Measurements from ENCODE around the gene MOB1B. TPM values are rescaled to one million over a fixed set of nuclear protein-coding genes. Genes with fewer than 3 reads are reported as not detected.
"Not testable (repeated sequence)": the region's sequence is repeated elsewhere in the genome, so short reads cannot be mapped to it uniquely, and the experiment has no call there.

MOB1B gene
- total RNA-seq, 3 donors from 2014 or later, result 15.9 to 18.5 (median 17.2) TPM

DNA sequence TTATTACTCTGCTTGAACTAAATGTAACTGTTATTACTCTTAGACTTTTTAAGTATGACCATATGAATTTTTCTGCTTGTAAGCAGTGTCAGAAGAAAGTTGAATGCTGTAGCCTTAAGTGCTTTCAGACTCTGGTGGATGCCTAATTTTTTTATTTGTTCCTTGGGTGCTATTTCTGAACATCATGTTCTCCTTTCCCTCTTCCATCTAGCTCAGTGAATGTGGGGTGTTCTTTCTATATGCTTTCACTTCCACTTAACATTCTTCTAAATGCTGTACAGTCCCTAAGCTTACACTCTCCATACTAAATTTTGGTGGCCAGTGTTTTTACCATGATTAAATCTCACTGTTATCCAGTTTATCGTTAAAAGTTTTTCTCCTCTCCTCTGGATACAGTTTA is 94.9 kb downstream of the MOB1B start:
- H3K9me3 Mint-ChIP-seq, result peaks cover 5% of the 10 kb centered on the region
- H3K4me1 Mint-ChIP-seq (ENCODE audit: low read depth), result peaks cover 76% of the 10 kb centered on the region
- ATAC-seq (no peak), DNase-seq (no peak)
- no peaks in the 10 kb centered on the region for H3K27me3 Mint-ChIP-seq (ENCODE audit: low read depth)
- H3K4me3 Mint-ChIP-seq, result peak overlapping the region; percentile 97
- peaks cover 35% of the 10 kb centered on the region for H3K36me3 Mint-ChIP-seq (ENCODE audit: insufficient read depth)

DNA sequence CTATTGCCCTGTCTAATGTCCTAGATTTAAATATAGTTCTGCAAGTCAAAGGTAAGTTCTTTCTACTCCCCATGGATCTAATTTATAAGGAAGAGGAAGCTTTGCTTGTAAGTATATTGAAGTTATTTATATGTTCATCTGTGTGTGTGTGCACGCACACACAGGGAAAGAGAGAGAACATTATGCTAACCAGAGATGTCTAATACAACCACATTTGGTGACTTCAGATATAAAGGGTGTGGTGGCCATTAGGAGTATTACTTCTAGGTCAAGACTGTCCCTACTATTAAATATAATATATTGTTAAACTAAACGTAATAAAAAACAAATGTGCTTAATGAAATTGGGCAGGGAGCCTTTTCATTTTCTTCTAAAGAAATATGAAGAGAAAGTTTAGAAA is 95.4 kb downstream of the MOB1B start:
- Mint-ChIP-seq H3K4me1 (ENCODE audit: low read depth) (peaks cover 79% of the 10 kb centered on the region), H3K9me3 (peaks cover 7% of the 10 kb centered on the region), H3K27me3 (ENCODE audit: low read depth) (no peaks in the 10 kb centered on the region), H3K36me3 (ENCODE audit: insufficient read depth) (peaks cover 38% of the 10 kb centered on the region), H3K4me3 (peak overlapping the region; percentile 97)
- ATAC-seq (no peak), DNase-seq (no peak)

DNA sequence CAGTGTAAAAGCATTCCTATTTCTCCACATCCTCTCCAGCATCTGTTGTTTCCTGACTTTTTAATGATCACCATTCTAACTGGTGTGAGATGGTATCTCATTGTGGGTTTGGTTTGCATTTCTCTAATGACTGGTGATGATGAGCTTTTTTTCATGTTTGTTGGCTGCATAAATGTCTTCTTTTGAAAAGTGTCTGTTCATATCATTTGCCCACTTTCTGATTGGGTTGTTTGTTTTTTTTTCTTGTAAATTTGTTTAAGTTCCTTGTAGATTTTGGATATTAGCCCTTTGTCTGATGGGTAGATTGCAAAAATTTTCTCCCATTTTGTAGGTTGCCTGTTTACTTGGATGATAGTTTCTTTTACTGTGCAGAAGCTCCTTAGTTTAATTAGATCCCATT is 97.5 kb downstream of the MOB1B start:
- Mint-ChIP-seq H3K4me1 (ENCODE audit: low read depth) (peaks cover 90% of the 10 kb centered on the region), H3K36me3 (ENCODE audit: insufficient read depth) (peaks cover 45% of the 10 kb centered on the region)
- not testable (repeated sequence) for H3K9me3 Mint-ChIP-seq; H3K4me3 Mint-ChIP-seq; ATAC-seq; DNase-seq; H3K27me3 Mint-ChIP-seq (ENCODE audit: low read depth)

DNA sequence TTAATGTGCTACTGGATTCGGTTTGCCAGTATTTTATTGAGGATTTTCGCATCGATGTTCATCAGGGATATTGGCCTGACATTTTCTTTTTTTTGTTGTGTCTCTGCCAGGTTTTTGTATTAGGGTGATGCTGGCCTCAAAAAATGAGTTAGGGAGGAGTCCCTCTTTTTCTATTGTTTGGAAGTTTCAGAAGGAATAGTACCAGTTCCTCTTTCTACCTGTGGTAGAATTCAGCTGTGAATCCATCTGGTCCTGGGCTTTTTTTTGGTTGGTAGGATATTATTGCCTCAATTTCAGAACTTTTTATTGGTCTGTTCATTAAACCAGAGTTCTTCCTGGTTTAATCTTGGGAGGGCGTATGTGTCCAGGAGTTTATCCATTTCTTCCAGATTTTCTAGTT is 99.2 kb downstream of the MOB1B start:
- peaks cover 47% of the 10 kb centered on the region for H3K36me3 Mint-ChIP-seq (ENCODE audit: insufficient read depth)
- not testable (repeated sequence) for ATAC-seq

DNA sequence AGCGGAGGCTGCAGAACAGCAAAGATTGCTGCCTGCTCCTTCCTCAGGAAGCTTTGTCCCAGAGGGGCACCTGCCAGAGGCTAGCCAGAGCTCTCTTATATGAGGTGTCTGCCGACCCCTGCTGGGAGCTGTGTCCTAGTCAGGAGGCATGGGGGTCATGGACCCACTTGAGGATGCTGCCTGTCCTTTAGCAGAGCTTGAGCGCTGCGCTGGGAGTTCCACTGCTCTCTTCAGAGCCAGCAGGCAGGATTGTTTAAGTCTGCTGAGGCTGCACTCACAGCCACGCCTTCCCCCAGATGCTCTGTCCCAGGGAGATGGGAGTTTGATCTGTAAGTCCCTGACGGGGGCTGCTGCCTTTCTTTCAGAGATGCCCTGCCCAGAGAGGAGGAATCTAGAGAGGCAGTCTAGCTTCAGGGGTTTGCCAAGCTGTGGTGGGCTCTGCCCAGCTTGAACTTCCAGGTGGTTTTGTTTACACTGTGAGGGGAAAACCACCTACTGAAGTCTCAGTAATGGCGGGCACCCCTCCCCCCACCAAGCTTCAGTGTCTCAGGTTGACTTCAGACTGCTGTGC is 102.2 kb downstream of the MOB1B start:
- peak overlapping the region; percentile 54 for H3K4me3 Mint-ChIP-seq
- peaks cover 85% of the 10 kb centered on the region for H3K4me1 Mint-ChIP-seq (ENCODE audit: low read depth)
- H3K9me3 Mint-ChIP-seq, result peaks cover 7% of the 10 kb centered on the region
- peak; percentile 51 to 58 for ATAC-seq
- H3K36me3 Mint-ChIP-seq (ENCODE audit: insufficient read depth), result peaks cover 38% of the 10 kb centered on the region
- no peaks in the 10 kb centered on the region for H3K27me3 Mint-ChIP-seq (ENCODE audit: low read depth)
- peak; percentile 39 for DNase-seq

More for the DNA sequence above, 99.2 kb downstream of the MOB1B start:
- H3K27me3 Mint-ChIP-seq (ENCODE audit: low read depth); H3K4me3 Mint-ChIP-seq; DNase-seq; H3K9me3 Mint-ChIP-seq: not testable (repeated sequence)
- H3K4me1 Mint-ChIP-seq (ENCODE audit: low read depth), result peaks cover 82% of the 10 kb centered on the region

DNA sequence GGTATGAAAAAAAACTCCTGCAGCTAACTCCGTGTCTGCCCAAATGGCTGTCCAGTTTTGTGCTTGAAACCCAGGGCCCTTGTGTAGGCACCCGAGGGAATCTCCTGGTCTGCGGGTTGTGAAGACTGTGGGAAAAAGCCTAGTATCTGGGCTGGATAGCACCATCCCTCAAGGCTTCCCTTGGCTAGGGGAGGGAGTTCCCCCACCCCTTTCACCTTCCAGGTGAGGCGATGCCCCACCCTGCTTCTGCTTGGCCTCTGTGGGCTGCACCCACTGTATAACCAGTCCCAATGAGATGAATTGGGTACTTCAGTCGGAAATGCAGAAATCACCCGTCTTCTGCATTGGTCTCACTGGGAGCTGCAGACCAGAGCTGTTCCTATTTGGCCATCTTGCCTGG is 102.9 kb downstream of the MOB1B start:
- Mint-ChIP-seq H3K36me3 (ENCODE audit: insufficient read depth) (peaks cover 31% of the 10 kb centered on the region), H3K4me1 (ENCODE audit: low read depth) (peaks cover 85% of the 10 kb centered on the region)
- H3K9me3 Mint-ChIP-seq; H3K27me3 Mint-ChIP-seq (ENCODE audit: low read depth); DNase-seq; H3K4me3 Mint-ChIP-seq; ATAC-seq: not testable (repeated sequence)

DNA sequence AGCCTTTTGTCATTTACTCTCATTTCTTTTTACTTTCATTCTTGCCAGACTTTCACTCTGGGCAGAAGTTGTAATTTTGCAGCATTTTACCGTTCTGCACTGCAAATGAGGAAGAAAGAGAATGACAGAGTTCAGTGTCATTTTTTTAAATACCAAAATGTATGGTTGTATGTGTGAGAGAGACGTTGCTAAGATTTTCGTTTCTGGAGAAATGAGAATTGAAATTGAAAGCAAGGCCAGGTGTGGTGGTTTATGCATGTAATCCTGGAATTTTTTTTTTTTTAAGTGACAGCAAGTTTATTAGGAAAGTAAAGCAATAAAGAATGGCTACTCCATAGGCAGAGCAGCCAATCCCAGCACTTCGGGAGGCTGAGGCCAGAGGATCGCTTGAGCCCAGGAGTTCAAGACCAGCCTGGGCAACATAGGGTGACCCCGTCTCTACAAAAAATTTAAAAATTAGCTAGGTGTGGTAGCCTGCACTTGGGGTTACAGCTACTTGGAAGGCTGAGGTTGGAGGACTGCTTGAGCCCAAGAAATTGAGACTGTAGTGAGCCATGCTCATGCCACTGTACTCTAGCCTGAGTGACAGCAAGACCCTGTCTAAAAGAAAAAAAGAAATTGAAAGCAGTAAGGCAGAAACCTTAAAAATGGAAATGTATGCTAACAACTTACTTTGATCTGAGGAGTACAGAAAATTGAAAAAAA is 104.2 kb downstream of the MOB1B start:
- Mint-ChIP-seq H3K4me3 (peak overlapping the region; percentile 49), H3K27me3 (ENCODE audit: low read depth) (no peaks in the 10 kb centered on the region), H3K9me3 (peaks cover 7% of the 10 kb centered on the region), H3K36me3 (ENCODE audit: insufficient read depth) (peaks cover 20% of the 10 kb centered on the region), H3K4me1 (ENCODE audit: low read depth) (peaks cover 74% of the 10 kb centered on the region)
- ATAC-seq, result peak; percentile 80 to 85
- no peak for DNase-seq

DNA sequence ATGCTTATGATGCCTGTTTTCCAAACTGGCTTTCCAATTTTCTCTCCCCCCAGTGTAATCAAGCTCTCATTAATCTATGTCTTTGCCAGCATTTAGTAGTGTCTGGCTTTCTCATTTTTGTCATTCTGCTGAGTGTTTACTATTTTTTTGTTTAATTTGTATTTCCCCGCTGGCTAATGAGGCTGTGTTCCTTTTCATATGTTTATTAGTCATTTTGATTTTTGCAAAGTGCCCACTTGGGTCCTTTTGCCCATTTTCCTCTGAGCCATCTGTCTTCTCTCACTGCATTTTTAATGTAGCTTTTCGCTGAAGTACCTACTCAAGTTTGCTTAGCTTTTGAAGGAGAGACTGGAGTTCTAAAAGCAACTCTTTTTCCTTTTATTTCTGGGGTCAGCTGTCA is 106.0 kb downstream of the MOB1B start:
- DNase-seq (no peak), ATAC-seq (no peak)
- H3K27me3 Mint-ChIP-seq (ENCODE audit: low read depth), result no peaks in the 10 kb centered on the region
- H3K9me3 Mint-ChIP-seq, result no peaks in the 10 kb centered on the region
- no peak overlapping the region for H3K4me3 Mint-ChIP-seq
- H3K36me3 Mint-ChIP-seq (ENCODE audit: insufficient read depth), result peaks cover 13% of the 10 kb centered on the region
- peaks cover 58% of the 10 kb centered on the region for H3K4me1 Mint-ChIP-seq (ENCODE audit: low read depth)

DNA sequence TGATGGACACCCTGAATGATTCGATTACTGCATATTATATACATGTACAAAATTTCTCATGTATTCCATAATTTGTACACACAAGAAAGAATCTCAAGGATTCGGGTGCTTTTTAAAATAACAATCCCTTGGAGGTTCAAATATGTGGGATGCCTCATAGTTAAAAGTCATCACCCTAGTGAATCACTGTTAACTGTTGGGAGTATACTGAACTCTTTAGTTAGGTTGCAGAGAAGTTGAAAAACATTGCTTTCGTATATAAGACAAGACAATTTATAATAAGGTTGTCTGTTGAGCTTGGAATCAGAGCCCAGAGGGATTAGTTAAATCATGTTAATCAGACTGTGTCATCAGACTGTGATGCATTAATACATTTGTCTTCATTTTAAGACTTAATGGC is 106.9 kb downstream of the MOB1B start:
- DNase-seq (no peak), ATAC-seq (no peak)
- peaks cover 14% of the 10 kb centered on the region for H3K36me3 Mint-ChIP-seq (ENCODE audit: insufficient read depth)
- H3K4me3 Mint-ChIP-seq, result no peak overlapping the region
- H3K27me3 Mint-ChIP-seq (ENCODE audit: low read depth), result no peaks in the 10 kb centered on the region
- peaks cover 53% of the 10 kb centered on the region for H3K4me1 Mint-ChIP-seq (ENCODE audit: low read depth)
- H3K9me3 Mint-ChIP-seq, result no peaks in the 10 kb centered on the region

DNA sequence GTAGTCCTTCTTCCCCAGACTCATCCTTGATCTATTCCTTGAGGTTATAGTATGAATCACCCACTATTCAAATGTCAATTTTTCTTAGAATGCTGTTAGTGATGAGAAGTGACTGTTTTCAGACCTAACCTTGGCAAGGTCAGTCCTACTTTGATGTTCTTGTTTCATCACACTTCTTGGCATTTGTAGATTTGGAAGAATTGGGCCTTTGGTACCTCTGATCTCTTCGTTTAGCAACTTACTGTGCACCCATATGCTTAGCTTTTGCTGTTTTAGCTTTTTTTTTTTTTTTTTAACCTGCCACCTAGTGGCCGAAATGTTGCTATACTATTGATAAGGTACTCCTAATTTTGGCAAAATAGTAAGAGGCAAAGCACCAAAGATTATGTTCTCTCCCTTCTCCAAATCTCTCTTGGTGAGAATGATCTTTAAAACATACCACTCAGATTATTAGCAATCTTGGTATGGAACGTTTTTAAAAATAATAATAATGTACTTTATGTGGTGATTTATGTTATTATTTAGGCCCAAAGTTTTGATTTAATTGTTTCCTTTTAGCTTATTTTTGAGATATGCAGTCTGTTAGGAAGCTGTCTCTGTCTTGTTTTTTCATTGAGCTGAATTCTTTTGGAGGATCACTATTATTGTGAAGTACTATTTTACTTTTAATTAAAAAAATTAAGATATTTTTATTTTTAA is 107.9 kb downstream of the MOB1B start:
- peaks cover 43% of the 10 kb centered on the region for H3K4me1 Mint-ChIP-seq (ENCODE audit: low read depth)
- peak; percentile 13 to 27 for ATAC-seq
- no peak overlapping the region for H3K4me3 Mint-ChIP-seq
- H3K9me3 Mint-ChIP-seq, result no peaks in the 10 kb centered on the region
- no peaks in the 10 kb centered on the region for H3K27me3 Mint-ChIP-seq (ENCODE audit: low read depth)
- no peak for DNase-seq
- peaks cover 14% of the 10 kb centered on the region for H3K36me3 Mint-ChIP-seq (ENCODE audit: insufficient read depth)

DNA sequence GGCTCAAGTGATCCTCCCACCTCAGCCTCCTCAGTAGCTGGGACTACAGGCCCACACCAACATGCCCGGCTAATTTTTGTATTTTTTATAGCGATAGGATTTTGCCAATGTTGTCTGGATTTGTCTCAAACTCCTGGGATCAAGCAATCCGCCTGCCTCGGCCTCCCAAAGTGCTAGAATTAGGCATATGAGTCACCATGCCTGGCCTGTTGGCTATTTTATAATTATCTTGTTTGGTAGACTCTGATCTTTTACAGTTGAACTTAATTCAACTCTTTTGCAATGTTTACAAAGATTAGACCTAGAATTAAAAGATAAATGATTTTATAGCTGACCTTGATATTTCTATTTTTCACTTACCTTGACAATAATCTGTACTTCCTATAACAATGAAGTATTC is 109.3 kb downstream of the MOB1B start:
- H3K36me3 Mint-ChIP-seq (ENCODE audit: insufficient read depth), result peaks cover 19% of the 10 kb centered on the region
- ATAC-seq (no peak), DNase-seq (no peak)
- H3K4me3 Mint-ChIP-seq, result no peak overlapping the region
- no peaks in the 10 kb centered on the region for H3K27me3 Mint-ChIP-seq (ENCODE audit: low read depth)
- no peaks in the 10 kb centered on the region for H3K9me3 Mint-ChIP-seq
- peaks cover 37% of the 10 kb centered on the region for H3K4me1 Mint-ChIP-seq (ENCODE audit: low read depth)

DNA sequence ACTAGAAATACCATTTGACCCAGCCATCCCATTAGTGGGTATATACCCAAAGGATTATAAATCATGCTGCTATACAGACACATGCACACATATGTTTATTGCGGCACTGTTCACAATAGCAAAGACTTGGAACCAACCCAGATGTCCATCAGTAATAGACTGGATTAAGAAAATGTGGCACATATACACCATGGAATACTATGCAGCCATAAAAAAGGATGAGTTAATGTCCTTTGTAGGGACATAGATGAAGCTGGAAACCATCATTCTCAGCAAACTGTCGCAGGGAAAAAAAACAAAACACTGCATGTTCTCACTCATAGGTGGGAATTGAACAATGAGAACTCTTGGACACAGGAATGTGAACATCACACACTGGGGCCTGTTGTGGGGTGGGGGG is 115.2 kb downstream of the MOB1B start:
- H3K36me3 Mint-ChIP-seq (ENCODE audit: insufficient read depth), result peaks cover 19% of the 10 kb centered on the region
- DNase-seq; H3K27me3 Mint-ChIP-seq (ENCODE audit: low read depth); H3K4me3 Mint-ChIP-seq; ATAC-seq; H3K9me3 Mint-ChIP-seq: not testable (repeated sequence)
- peaks cover 13% of the 10 kb centered on the region for H3K4me1 Mint-ChIP-seq (ENCODE audit: low read depth)

DNA sequence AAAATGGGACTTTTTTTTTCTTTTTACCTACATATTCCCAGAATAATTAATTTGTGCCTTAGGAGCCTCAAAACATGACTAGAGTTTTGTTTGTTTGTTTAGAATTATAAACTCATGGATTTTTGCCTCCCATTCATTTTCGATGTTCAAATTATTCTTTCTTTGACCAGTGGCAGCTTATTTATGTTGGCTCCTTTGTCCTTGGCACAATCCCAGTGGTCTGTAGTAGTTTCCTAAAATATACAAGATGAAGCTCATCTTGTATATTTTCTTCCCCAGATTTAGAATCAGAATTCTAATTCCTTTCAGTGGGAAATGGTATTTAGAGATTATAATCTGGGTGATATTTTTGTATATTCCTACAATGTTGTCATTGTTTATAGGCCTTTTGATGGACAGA is 118.4 kb downstream of the MOB1B start:
- peaks cover 9% of the 10 kb centered on the region for H3K4me1 Mint-ChIP-seq (ENCODE audit: low read depth)

DNA sequence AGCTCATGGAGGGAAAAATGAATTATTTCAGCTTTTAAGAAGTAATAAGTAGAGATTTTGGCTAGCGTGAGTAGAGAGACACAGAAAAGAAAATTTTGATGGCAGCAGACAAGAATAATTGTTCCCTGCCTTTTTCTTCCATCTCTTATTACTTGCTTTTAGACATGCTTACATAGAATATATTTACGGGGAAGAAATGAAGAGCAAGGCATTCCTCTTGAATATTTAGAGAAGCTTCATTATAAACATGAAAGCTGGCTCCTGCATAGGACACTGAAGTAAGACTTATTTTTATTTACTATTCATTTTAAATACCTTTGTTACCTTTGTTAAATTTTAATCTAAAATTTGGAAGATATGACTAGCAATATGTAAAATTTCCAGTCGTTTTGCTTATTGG is 123.5 kb downstream of the MOB1B start:
- ATAC-seq (no peak), DNase-seq (no peak)
- Mint-ChIP-seq H3K36me3 (ENCODE audit: insufficient read depth) (peaks cover 21% of the 10 kb centered on the region), H3K9me3 (no peaks in the 10 kb centered on the region), H3K27me3 (ENCODE audit: low read depth) (no peaks in the 10 kb centered on the region), H3K4me1 (ENCODE audit: low read depth) (peaks cover 3% of the 10 kb centered on the region), H3K4me3 (no peak overlapping the region)

More for the DNA sequence above, 118.4 kb downstream of the MOB1B start:
- Mint-ChIP-seq H3K27me3 (ENCODE audit: low read depth) (no peaks in the 10 kb centered on the region), H3K4me3 (no peak overlapping the region), H3K36me3 (ENCODE audit: insufficient read depth) (peaks cover 14% of the 10 kb centered on the region), H3K9me3 (no peaks in the 10 kb centered on the region)
- DNase-seq (no peak), ATAC-seq (no peak)

DNA sequence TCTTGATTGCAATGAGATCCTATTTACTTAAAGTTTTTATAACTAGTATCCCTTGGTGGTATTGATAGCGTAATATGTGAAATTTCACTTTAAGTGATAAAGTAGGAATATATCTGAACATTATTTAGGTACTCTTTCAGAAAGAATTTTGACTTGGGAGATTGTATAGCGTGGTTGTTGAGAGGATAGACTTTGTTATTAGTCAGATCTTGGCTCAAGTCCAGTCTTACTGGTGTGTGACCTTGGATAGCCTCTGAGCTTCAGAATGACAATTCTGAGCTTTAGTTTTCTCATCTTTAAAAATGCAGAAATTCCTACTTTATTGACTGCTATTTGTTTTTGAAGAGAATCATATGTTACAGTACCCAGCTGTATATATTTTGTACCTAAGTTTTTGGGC is 123.9 kb downstream of the MOB1B start:
- H3K27me3 Mint-ChIP-seq (ENCODE audit: low read depth), result no peaks in the 10 kb centered on the region
- peaks cover 23% of the 10 kb centered on the region for H3K36me3 Mint-ChIP-seq (ENCODE audit: insufficient read depth)

More for the DNA sequence above, 123.9 kb downstream of the MOB1B start:
- ATAC-seq, result no peak
- no peak for DNase-seq
- H3K4me3 Mint-ChIP-seq, result no peak overlapping the region
- peaks cover 3% of the 10 kb centered on the region for H3K4me1 Mint-ChIP-seq (ENCODE audit: low read depth)
- H3K9me3 Mint-ChIP-seq, result no peaks in the 10 kb centered on the region

All from activated T-cell treated with anti-CD3 and anti-CD28 coated beads, Interleukin-2, amount 50 U/mL, for 4 hours (primary cell).